GM19239 (cell line): Measurements from ENCODE around the gene RELT.

Experiments used
- DNase-seq: peaks from one replicate; pipeline ENCODE4 v3.0.0; 2011; ENCODE audit warnings: low spot score; ENCODE audit not compliant: insufficient read length
- FAIRE-seq: peaks from 2 replicates; lab custom pipeline; 2011; peaks lifted over from hg19 to GRCh38; lab: Jason Lieb, UNC

The RELT gene

GRCh38 chr11:73367482-73368024 lies 8.6 kb upstream of the RELT start:
- DNase-seq (no peak), FAIRE-seq (no peak)

GRCh38 chr11:73372375-73372993 lies 3.7 kb upstream of the RELT start:
- FAIRE-seq (peak; percentile 51), DNase-seq (no peak)

GRCh38 chr11:73374151-73374550 lies 2.0 kb upstream of the RELT start:
- no peak for FAIRE-seq
- DNase-seq, result no peak

GRCh38 chr11:73375830-73376159 lies 404 bp upstream of the RELT start:
- DNase-seq, result no peak
- no peak for FAIRE-seq

- DNase-seq, result peak; percentile 63
- FAIRE-seq, result peak; percentile 88
Measured at GRCh38 chr11:73376803-73377629, 817 bp downstream of the RELT start.

- no peak for DNase-seq
- no peak for FAIRE-seq
Measured at GRCh38 chr11:73379189-73379880, 3.1 kb downstream of the RELT start.

GRCh38 chr11:73380331-73380730 lies 4.1 kb downstream of the RELT start:
- DNase-seq (no peak), FAIRE-seq (no peak)

GRCh38 chr11:73380897-73381410 lies 4.8 kb downstream of the RELT start:
- DNase-seq (no peak), FAIRE-seq (no peak)

- DNase-seq (no peak), FAIRE-seq (no peak)
Measured at GRCh38 chr11:73381589-73381988, 5.4 kb downstream of the RELT start.

GRCh38 chr11:73382183-73382582 lies 6.0 kb downstream of the RELT start:
- DNase-seq (no peak), FAIRE-seq (no peak)

GRCh38 chr11:73382747-73383146 lies 6.5 kb downstream of the RELT start:
- DNase-seq (no peak), FAIRE-seq (no peak)

- FAIRE-seq (peak; percentile 62), DNase-seq (no peak)
Measured at GRCh38 chr11:73383249-73384124, 7.3 kb downstream of the RELT start.

GRCh38 chr11:73384125-73384441 lies 7.9 kb downstream of the RELT start:
- DNase-seq (no peak), FAIRE-seq (no peak)

- no peak for DNase-seq
- peak; percentile 85 for FAIRE-seq
Measured at GRCh38 chr11:73384531-73384871, 8.3 kb downstream of the RELT start.

- peak; percentile 84 for DNase-seq
Measured at GRCh38 chr11:73384872-73385689, 8.9 kb downstream of the RELT start.

GRCh38 chr11:73386016-73386415 lies 9.8 kb downstream of the RELT start:
- FAIRE-seq (peak; percentile 92), DNase-seq (no peak)

More at GRCh38 chr11:73384872-73385689, 8.9 kb downstream of the RELT start:
- peak; percentile 14 for FAIRE-seq

- peak; percentile 64 for FAIRE-seq
- DNase-seq, result no peak
Measured at GRCh38 chr11:73386546-73386945, 10.3 kb downstream of the RELT start.

GRCh38 chr11:73387594-73388264 lies 11.5 kb downstream of the RELT start:
- DNase-seq (no peak), FAIRE-seq (peak; percentile 78)
